ENCODE data around the gene ANXA9.

The ANXA9 gene, protein sequence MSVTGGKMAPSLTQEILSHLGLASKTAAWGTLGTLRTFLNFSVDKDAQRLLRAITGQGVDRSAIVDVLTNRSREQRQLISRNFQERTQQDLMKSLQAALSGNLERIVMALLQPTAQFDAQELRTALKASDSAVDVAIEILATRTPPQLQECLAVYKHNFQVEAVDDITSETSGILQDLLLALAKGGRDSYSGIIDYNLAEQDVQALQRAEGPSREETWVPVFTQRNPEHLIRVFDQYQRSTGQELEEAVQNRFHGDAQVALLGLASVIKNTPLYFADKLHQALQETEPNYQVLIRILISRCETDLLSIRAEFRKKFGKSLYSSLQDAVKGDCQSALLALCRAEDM

DNA sequence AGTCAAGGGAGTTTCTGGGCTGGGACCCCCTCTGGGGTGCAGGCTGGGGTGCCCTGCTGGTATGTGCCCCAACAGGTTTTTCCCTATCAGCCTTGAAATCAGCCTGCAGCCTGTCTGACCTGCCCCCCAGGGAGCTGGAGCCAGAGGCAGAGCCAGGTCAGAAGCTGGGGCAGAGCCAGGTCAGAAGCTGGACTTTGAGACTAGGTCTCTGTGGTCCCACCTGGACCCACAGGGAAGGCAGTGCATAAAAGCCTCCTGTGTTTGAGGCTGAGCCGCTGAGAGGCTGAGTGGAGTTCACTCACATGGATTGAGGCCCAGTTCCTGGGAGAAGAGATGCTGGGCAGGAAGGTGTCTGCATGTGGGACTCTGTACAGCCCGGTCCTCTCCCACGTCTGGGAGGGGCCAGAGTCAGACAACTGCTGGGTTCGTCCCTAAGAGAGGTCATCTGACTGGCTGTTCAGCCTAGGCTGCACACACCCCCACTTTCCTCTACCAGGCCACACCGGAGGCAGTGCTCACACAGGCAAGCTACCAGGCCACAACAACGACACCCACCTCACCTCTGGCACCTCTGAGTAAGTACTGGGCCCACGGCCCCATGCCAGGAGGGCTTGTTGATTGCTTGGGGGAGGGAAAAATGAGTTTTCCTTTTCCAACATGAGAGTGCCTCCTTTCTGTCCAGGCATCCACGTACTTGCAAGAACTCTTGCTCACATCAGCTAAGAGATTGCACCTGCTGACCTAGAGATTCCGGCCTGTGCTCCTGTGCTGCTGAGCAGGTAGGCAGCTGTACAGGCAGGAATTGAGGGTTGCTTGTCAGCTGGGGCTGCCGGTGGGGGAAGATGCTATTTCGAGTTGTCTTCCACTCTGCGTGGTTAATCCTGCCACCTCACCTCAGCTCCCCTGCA, at the start of gene ANXA9:
TSS of gene ANXA9 (plus strand) at position 488 of the 908 bp plus-strand sequence. CDS start 814 bp downstream, outside the sequence.
- no peak for DNase-seq (ENCODE audit: low read depth in 1 of 2, low spot score in 1 of 2)

DNA sequence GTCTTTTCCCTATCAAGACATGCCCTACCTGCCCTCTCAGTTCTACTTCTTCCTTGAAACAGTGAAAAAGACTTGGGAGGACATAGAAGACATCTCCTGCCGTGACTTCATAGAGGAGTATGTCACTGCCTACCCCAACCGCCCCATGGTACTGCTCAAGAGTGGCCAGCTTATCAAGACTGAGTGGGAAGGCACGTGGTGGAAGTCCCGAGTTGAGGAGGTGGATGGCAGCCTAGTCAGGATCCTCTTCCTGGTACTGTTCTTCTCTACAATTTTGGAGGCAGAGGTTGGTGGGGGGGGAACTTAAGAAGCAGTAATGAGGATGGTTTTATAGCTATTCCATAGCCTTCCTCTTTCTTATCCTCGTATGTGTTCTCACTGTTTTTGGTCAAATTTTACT, 37.2 kb upstream of the ANXA9 start:
- DNase-seq (ENCODE audit: low read depth in 1 of 2, low spot score in 1 of 2) = no peak

DNA sequence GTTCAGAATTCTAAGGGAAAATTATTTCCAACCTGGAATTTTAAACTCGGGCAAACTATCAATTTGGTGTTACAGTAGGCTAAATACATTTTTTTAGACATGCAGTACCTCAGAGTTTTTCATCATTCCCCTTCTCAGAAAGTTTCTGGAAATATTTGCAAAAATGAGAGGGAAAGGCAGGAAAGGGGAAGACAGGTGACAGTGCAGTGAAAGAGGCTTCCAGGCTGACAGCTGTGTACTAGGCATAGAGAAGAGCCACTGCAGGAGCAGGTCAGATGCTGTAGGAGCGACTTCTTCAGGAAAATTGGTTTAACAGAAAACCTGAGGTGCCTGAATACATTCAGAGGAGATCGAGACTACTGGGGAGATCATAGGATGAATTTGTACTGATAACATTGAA, 27.4 kb upstream of the ANXA9 start:
- DNase-seq (ENCODE audit: low read depth in 1 of 2, low spot score in 1 of 2) = no peak

DNA sequence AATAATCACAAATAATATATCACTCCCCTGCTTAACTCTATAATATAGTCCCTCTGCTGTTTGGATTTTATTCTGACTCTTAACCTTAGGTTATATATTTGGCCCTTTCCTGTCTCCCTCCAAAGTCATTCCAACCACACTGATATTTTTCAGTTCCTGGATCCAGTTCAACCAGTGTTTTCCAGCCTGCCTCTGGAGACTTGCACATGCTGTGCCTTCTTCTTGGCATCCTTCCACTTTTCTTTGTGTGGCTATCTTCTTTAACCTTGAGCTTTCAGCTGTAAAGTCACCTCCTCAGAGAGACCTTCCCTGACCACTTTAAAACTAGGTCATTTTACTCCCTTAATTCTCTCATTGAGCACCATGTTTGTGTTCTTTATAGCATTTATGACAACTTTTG, 26.8 kb upstream of the ANXA9 start:
- no peak for DNase-seq (ENCODE audit: low read depth in 1 of 2, low spot score in 1 of 2)

DNA sequence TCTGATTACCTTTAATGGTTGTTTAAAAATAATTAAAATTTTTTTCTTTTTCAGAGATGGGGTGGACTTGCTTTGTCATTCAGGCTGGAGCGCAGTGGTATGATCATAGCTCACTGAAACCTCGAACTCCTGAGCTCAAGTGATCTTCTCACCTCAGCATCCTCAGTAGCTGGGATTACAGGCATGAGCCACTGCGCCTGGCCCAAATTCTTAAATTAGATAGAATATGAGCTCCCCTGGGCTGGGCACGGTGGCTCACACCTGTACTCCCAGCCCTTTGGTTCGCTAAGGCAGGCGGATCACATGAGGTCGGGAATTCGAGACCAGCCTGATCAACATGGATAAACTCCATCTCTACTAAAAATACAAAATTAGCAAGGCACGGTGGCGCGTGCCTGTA, 24.4 kb upstream of the ANXA9 start:
- DNase-seq (ENCODE audit: low read depth in 1 of 2, low spot score in 1 of 2) = no peak

DNA sequence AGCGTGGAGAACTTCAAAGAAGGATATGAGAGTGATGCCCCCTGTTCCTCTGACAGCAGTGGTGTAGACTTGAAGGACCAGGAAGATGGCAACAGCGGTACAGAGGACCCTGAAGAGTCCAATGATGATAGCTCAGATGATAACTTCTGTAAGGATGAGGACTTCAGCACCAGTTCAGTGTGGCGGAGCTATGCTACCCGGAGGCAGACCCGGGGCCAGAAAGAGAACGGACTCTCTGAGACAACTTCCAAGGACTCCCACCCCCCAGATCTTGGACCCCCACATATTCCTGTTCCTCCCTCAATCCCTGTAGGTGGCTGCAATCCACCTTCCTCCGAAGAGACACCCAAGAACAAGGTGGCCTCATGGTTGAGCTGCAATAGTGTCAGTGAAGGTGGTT, 21.4 kb upstream of the ANXA9 start:
- DNase-seq (ENCODE audit: low read depth in 1 of 2, low spot score in 1 of 2) = no peak

DNA sequence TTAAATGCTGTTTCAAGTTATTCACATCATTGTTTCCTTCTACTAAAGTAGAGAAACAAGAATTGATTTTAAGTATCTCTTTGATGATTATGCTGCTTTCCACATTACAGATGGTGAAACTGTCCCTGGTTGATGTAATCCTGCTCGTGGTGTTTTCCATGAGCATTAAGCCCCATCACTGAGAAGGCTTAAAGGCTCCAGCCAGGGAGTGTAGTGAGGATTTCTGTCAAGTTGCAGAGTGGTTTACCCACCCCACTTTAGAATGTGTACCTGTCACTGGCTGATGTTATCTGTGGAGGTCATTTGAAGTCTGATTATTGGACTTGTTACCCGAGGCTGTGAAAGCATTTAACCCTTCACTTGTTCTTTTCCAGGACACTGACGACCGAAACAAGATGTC, 20.3 kb upstream of the ANXA9 start:
- no peak for DNase-seq (ENCODE audit: low read depth in 1 of 2, low spot score in 1 of 2)

DNA sequence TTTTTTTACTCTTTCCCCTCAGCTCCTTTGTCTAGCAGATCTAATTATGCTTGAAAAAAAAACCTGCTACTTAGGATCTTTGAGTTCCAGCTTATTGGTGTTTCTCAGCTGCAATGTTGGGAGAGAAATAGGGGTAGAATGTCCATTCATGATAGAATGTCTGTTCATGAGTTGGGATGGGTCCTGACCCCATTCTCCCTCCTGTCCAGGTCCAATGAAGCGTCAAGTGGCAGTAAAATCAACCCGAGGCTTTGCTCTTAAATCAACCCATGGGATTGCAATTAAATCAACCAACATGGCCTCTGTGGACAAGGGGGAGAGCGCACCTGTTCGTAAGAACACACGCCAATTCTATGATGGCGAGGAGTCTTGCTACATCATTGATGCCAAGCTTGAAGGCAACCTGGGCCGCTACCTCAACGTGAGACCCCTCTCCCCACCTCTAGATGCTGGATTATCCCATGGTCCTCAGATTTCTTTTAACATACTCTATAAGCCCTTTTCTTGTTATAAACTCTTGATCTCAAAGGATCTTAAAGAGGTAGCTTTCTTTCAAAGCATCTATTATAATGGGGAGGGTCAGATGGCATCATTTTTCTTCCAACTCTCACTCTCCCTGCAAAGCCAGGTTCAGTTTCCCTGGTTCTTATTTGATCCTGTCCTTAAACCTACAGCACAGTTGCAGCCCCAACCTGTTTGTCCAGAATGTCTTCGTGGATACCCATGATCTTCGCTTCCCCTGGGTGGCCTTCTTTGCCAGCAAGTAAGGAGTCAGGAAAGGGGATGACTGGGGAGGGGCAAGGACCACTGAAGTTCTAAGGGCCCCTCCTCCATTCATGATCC, 18.6 kb upstream of the ANXA9 start:
- DNase-seq (ENCODE audit: low read depth in 1 of 2, low spot score in 1 of 2) = no peak

DNA sequence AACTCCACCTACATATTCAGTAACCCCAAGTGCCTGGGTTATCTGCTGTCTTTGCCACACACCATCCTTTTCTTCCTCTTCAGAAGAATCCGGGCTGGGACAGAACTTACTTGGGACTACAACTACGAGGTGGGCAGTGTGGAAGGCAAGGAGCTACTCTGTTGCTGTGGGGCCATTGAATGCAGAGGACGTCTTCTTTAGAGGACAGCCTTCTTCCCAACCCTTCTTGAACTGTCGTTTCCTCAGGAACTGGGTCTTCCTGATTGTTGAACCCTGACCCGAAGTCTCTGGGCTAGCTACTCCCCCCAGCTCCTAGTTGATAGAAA, 18.0 kb upstream of the ANXA9 start:
- no peak for DNase-seq (ENCODE audit: low read depth in 1 of 2, low spot score in 1 of 2)

DNA sequence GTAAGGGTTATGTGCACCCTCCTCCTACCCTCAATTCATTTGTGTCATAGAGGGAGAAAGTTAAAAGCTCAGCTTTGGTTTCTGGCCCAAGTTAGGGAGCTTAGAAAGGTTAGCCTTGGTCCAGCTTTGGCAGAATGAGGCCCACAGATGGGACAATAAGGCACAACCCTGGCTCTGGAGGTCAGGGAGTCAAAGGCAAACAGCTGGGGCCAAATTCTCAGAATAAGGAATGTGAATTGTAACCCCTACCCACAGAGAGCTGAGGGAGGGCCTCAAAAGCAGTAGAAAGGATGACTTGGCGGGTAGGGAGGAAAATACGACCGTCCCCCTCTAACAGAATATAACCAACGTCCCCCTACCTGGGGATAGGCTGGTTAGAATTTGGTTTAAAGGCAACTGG, 16.5 kb upstream of the ANXA9 start:
- no peak for DNase-seq (ENCODE audit: low read depth in 1 of 2, low spot score in 1 of 2)

DNA sequence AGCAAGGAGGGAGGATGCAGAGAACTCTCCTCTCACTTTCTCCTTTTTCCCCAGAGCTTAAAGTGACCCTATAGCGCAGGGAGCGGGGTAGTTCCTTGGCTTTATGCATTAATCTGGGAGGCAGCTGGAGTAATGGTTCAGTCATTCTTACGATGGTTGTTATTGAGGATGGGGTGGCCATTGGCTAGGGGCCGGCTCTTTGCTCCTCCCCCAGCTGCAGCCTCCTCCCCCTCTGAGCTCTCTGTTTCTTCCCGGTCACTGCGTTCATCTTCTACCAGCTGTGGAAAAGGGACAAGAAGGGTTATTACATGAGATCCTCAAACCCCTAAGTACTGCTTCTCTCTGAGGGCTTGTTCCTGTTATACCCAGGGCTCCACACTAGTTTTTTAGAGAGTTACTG, 16.1 kb upstream of the ANXA9 start:
- DNase-seq (ENCODE audit: low read depth in 1 of 2, low spot score in 1 of 2) = no peak

DNA sequence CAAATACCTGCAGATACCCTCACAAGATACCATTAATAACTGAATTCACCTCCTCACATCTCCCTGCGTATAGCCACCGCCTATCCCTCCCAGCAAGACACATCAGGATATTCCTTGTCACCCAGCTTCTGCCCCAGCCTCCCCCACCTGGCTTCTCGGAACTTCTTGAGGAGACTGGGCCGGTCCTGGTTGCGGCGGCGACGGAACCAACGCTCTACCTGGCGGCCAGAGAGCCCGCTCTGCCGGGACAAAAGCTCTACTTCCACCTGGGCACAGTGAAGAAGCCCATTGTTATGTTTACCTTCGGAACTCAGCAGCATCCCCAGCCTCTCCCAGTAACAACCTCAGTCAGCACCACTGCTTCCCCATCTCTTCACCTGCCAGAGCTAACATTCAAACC, 14.2 kb upstream of the ANXA9 start:
- DNase-seq (ENCODE audit: low read depth in 1 of 2, low spot score in 1 of 2) = no peak

DNA sequence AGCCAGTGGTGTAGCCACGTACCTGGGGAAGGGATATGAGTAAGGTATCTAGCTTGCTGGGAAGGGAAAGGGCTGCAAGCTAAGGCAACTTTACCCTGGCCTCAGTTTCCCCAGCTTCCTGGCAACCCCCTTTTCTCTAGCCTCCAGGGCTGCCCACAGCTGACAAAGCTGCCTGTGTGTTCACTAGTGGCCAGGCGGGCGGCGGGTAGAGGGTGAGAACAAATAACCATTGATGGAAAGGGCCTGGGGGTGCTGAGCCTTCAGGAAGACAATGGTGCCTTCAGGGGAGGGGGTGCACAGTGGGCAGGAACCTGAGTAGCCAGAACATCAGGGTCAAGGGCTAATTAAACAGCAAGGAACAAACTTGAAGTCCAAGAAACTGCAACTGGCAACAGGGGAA, 13.6 kb upstream of the ANXA9 start:
- DNase-seq (ENCODE audit: low read depth in 1 of 2, low spot score in 1 of 2) = no peak

DNA sequence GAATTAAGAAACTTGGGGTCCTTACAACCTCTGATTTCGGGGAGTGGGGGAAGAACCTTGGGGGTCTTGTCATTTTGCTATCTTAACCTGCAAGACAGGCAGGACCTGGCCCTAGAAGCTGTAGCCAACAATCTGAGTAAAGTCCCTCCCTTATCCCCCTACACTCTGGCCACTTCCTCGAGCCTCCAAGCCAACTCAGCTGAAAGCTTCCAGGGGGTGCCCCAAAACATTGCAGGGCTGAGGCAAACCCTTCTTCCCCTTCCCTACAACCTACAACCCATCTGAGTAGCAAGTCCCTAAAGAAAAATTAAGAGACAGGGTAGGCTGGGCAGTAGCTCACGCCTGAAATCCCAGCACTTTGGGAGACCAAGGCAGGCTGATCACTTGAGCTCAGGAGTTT, 12.5 kb upstream of the ANXA9 start:
- no peak for DNase-seq (ENCODE audit: low read depth in 1 of 2, low spot score in 1 of 2)

DNA sequence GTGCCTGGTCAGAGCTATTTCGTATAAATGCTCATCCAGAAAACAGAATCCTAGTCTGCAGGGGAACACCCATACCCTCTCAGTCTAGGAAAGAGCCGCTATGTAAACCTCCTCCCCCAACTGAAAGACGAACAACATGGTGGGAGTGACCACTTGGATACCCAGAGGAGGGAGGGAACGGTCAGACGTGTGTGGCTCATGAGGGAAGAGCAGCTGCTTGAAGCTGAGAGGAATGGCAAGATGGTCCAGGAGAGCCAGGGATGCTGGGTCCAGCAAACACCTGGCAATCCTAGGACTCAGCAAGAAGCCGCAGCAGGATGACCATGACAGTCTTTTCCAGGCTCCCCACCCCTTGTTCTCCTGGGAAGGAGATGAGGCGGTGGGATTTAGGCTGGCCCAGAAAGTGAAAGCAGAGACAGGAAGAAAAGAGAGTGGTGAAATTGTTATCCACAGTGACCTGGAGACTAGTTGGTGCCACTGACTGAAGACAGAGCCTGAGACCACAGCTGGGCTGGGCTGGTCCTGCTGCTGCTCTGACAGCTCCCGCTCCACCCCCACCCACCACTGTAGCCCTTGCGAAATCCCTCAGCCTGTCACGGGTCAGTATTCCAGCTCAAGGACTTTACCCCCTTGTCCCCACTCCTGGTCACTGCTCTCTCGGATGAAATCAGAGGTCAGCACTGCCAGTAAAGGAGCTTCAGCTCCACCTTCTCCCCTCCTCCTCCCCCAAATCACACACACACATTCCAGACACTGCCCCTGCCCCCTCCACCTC, 11.1 kb upstream of the ANXA9 start:
- no peak for DNase-seq (ENCODE audit: low read depth in 1 of 2, low spot score in 1 of 2)

DNA sequence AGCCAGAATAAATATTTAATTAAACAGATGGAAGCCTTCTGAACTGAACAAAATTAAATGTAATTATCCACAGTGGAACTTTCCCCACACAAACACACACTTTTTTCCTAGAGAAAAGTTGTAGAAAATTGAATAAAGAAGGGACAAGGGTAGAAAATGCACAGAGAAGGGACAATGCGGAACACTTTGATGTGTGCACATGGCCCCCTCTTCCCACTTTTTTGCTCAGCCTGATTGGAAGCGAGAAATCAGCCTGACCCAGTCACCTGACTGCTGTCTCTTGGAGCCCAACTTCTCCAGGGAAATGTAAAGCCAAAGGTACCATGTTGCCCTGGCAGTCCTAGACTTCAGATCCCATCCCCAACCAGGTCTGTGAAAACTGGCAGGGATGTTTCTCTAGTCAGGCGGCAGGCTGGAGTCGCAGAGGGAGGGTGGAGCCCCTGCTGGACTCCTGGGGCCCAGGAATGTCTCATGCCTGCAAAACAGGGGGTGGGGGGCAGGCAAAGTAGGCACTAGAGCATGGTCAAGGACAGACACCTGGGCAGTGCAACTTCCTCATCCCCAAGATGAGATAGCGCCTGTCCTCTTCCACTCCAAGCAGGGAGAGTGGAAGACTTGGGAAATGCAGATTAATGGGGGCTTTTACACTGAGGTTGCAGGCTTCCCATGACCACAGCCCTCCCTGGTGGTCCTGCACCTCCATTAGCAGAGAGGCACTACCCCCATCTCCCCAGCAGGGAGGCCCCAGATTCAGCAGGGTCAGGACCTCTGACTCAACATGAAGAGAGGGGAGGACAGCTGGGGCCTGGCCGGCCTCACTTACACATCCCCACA, 10.3 kb upstream of the ANXA9 start:
- no peak for DNase-seq (ENCODE audit: low read depth in 1 of 2, low spot score in 1 of 2)

DNA sequence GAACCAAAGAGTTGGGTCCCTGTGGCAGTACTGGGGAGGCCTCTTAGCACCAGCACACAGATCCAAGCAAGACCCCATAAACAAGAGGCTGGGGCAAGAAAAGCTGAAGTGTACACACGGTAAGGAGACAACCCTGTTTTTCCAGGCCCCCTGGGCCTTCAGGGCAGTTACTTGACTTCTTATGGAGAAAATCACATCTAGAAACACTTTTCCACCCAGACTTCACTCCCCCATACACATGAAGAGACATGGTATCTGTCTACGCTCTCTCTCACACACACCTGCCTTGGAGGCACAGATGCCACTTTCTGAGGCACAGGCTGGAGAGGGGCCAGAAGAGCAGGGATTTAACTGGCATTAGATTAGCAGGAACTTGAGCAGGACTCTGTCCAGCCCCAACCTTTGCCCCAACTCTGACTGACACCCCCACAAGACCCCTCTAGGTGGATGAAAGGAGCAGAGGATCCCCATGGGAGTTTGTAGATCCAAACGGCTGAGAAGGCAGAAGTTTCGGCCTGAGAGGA, 9.6 kb upstream of the ANXA9 start:
- DNase-seq (ENCODE audit: low read depth in 1 of 2, low spot score in 1 of 2) = no peak

DNA sequence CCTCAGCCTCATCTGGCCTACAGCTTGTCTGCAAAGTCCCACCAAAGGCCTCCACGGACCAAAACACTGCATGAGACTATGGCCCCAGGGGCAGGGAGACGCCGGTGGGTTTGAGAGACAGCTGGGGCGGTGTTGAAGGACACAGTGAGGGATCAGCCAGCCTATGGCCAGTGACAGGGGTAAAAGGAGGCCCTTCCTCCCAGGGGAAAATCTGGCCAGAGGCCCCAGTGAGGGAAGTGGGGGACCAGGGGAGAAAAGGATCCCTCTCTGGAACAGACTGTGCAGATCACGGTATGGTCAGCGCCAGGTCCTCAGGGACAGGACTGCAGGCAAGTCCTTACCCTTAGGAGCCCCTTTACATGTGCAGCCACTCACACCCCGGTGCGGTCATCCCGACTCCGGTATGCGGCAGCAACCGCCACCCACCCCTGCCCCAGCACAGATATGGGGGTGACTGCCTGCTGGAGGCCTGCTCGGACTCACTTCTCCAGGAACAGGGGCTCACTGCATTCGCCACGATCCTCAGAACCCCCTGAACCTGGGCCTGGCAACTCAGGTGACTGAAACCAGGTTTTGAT, 8.7 kb upstream of the ANXA9 start:
- no peak for DNase-seq (ENCODE audit: low read depth in 1 of 2, low spot score in 1 of 2)

DNA sequence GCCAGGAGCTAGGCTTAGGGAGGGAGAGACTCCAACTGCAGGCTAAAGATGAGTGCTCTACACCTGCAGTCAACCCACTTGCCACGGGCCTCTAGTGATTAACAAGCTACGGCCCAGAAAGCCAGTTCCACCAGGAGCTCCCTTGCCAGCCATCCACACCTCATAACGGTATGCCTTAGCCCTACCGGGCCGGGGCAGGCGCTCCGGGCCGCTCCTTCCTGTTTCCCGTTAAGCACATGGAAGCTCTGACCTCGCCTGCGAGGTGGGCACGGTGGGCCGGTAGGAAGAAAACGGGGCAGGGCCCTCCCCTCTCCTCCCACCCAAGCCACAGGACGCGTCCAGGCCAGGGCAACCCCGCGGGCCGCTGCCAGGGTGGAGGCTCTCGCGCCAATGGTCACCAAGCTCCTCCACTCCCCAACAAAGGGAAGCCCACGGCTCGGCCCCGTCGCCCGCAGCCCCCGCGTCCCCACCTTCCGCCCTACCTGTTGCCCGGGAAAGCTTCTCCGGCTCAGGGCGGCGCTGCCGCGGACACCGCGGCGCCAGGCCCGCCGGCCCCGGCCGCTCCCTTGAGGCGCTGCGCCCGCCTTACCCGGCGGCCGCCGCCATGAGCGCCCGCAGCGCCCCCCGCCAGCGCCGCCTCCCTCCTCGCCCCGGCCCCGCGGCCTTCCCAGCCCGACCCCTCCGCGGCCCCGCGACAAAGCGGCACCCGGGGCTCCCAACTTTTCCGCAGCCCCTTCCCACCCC, 8.1 kb upstream of the ANXA9 start:
- peak in 1 of 2 donors; percentile 10 for DNase-seq (ENCODE audit: low read depth in 1 of 2, low spot score in 1 of 2)
